Neural cell (in vitro differentiated cells): ENCODE data around the gene ZIC4.

Experiments
- EP300 ChIP-seq: fragments of 450-650 bp; conservative IDR thresholded peaks from 2 replicates; pipeline ENCODE4 v1.6.1; 2014; ENCODE audit warnings: antibody characterized with exemption, mild to moderate bottlenecking, moderate library complexity; ENCODE audit not compliant: poor library complexity, severe bottlenecking
- EZH2 ChIP-seq: fragments of 200-600, 300-800 bp; shearing (Covaris generic), sonication (generic); IDR thresholded peaks from 2 replicates; pipeline ENCODE4 v1.6.1; 2014; ENCODE audit warnings: antibody characterized with exemption, low read length, borderline replicate concordance, mild to moderate bottlenecking; ENCODE audit not compliant: insufficient read depth, poor library complexity, severe bottlenecking
- RAD21 ChIP-seq: fragments of 450-650 bp; conservative IDR thresholded peaks from 2 replicates; pipeline ENCODE4 v1.6.1; 2014; ENCODE audit warnings: antibody characterized with exemption, mild to moderate bottlenecking, moderate library complexity
- SMC3 ChIP-seq: fragments of 450-650 bp; conservative IDR thresholded peaks from 2 replicates; pipeline ENCODE4 v1.6.1; 2014; ENCODE audit warnings: antibody characterized with exemption, mild to moderate bottlenecking, moderate library complexity; ENCODE audit not compliant: poor library complexity
- TAF1 ChIP-seq: IDR thresholded peaks from 2 replicates; pipeline ENCODE4 v1.6.1; 2012; ENCODE audit warnings: low read depth
- TF ChIP-seq, protein P1 (sequence below): fragments of 450-650 bp; IDR thresholded peaks from 2 replicates; pipeline ENCODE4 v1.5.1; 2014; ENCODE audit warnings: antibody characterized with exemption, mild to moderate bottlenecking, moderate library complexity; ENCODE audit not compliant: poor library complexity, severe bottlenecking
- TF ChIP-seq, protein P2 (sequence below): IDR thresholded peaks from 2 replicates; pipeline ENCODE4 v1.6.1; 2012; ENCODE audit warnings: borderline replicate concordance

DNA sequence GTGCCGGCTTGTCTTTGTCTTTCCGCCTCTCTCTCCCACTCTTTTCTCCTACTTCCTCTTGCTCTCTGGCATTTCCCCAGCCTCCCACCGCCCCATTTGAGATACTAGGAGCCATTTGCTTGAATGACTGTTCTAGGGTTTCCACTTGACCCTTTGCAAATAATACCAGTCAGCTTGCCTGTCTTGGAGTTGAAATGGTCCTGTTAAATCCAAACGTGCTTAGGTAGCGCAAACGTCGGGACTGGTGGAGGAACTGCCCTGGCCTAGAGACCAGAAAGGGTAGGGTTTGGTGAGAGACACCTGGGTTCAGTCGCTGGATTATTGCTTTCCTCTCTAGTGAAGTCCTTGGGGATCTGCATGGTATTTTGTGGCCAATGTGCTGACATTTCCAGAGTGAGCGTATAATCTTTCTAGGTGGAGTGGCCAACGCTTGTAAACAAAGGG, 13.5 kb upstream of the ZIC4 start:
- TF ChIP-seq EP300 (no peak), TAF1 (no peak), RAD21 (no peak), EZH2 (no peak), SMC3 (no peak)
- TF ChIP-seq, protein P1, sequence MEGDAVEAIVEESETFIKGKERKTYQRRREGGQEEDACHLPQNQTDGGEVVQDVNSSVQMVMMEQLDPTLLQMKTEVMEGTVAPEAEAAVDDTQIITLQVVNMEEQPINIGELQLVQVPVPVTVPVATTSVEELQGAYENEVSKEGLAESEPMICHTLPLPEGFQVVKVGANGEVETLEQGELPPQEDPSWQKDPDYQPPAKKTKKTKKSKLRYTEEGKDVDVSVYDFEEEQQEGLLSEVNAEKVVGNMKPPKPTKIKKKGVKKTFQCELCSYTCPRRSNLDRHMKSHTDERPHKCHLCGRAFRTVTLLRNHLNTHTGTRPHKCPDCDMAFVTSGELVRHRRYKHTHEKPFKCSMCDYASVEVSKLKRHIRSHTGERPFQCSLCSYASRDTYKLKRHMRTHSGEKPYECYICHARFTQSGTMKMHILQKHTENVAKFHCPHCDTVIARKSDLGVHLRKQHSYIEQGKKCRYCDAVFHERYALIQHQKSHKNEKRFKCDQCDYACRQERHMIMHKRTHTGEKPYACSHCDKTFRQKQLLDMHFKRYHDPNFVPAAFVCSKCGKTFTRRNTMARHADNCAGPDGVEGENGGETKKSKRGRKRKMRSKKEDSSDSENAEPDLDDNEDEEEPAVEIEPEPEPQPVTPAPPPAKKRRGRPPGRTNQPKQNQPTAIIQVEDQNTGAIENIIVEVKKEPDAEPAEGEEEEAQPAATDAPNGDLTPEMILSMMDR, result no peak
- TF ChIP-seq, protein P2, sequence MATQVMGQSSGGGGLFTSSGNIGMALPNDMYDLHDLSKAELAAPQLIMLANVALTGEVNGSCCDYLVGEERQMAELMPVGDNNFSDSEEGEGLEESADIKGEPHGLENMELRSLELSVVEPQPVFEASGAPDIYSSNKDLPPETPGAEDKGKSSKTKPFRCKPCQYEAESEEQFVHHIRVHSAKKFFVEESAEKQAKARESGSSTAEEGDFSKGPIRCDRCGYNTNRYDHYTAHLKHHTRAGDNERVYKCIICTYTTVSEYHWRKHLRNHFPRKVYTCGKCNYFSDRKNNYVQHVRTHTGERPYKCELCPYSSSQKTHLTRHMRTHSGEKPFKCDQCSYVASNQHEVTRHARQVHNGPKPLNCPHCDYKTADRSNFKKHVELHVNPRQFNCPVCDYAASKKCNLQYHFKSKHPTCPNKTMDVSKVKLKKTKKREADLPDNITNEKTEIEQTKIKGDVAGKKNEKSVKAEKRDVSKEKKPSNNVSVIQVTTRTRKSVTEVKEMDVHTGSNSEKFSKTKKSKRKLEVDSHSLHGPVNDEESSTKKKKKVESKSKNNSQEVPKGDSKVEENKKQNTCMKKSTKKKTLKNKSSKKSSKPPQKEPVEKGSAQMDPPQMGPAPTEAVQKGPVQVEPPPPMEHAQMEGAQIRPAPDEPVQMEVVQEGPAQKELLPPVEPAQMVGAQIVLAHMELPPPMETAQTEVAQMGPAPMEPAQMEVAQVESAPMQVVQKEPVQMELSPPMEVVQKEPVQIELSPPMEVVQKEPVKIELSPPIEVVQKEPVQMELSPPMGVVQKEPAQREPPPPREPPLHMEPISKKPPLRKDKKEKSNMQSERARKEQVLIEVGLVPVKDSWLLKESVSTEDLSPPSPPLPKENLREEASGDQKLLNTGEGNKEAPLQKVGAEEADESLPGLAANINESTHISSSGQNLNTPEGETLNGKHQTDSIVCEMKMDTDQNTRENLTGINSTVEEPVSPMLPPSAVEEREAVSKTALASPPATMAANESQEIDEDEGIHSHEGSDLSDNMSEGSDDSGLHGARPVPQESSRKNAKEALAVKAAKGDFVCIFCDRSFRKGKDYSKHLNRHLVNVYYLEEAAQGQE, result no peak
